ENCODE measurements around the gene ZNF423.

The ZNF423 gene

GRCh38 chr16:49599281-49599680, 256.6 kb downstream of the ZNF423 start:
- TF ChIP-seq CTCF (IDR thresholded peaks at IDR 0.05; ENCODE audit: borderline replicate concordance, insufficient read depth, low read depth, low read length), result no peak
- no peak overlapping the region for H3K4me3 ChIP-seq (ENCODE audit: low read depth, low read length)

DNA sequence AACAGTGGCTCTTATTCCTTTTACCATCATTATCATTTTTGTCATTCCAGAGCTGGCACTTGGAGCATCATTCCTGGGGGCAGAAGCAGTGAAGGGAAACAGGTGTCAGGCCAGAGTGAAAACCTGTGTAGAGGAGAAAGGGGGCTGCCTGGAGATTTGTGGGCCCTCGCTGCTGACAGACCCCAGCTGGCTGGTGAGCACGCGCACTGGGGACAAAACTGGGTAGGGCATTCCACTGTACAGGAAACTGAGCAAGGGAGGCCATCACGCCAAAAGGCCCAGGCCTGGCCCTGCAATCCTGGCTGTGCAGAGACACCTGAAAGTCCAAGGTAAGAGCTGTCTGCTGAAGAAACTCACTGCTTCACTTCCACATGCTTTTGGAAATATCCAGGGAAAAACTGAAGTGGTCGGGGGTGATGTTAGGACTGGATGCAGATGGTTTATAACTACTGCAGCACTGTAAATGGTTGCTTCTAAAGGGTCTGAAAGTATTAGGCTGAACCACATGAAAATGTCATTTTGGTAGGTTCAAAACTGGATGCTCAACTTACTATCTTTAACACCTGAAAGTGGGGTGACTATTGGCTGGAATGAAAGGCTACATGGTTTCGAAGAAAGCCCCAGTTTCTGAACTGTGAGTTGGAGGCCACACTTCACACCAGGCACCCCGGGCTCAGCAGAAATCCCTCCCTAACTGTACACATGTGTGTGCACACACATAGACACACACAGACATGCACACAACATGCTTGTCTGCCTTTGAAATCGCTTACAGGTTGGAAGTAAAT, 257.3 kb downstream of the ZNF423 start:
- no peak for TF ChIP-seq CTCF (IDR thresholded peaks at IDR 0.05; ENCODE audit: borderline replicate concordance, insufficient read depth, low read depth, low read length)
- H3K4me3 ChIP-seq (ENCODE audit: low read depth, low read length), result no peak overlapping the region

DNA sequence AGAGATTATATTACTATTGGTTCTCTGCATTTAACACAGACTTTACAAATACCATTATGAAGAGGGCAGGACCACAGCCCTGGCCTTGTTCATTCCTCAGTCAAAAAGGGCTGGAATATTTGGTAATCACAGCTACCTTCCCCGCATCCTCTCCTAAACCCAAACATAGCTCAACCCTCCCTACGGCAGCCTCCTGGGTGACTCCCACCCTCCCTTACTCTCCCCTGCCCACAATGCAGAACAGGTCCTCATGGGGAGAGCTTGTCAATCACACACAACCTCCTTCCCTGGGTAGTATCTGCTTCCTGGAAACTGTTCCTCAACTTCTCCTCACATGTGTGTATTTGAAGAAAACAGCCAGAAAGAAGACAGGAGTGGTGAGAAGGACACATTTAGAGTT, 258.1 kb downstream of the ZNF423 start:
- no peak for TF ChIP-seq CTCF (IDR thresholded peaks at IDR 0.05; ENCODE audit: borderline replicate concordance, insufficient read depth, low read depth, low read length)
- no peak overlapping the region for H3K4me3 ChIP-seq (ENCODE audit: low read depth, low read length)

GRCh38 chr16:49596648-49597291, 259.1 kb downstream of the ZNF423 start:
- no peak for TF ChIP-seq CTCF (IDR thresholded peaks at IDR 0.05; ENCODE audit: borderline replicate concordance, insufficient read depth, low read depth, low read length)
- no peak overlapping the region for H3K4me3 ChIP-seq (ENCODE audit: low read depth, low read length)

GRCh38 chr16:49596068-49596467, 259.8 kb downstream of the ZNF423 start:
- H3K4me3 ChIP-seq (ENCODE audit: low read depth, low read length), result no peak overlapping the region
- no peak for TF ChIP-seq CTCF (IDR thresholded peaks at IDR 0.05; ENCODE audit: borderline replicate concordance, insufficient read depth, low read depth, low read length)

GRCh38 chr16:49594685-49595498, 261.0 kb downstream of the ZNF423 start:
- no peak for TF ChIP-seq CTCF (IDR thresholded peaks at IDR 0.05; ENCODE audit: borderline replicate concordance, insufficient read depth, low read depth, low read length)
- no peak overlapping the region for H3K4me3 ChIP-seq (ENCODE audit: low read depth, low read length)

Data from GM12875 (cell line).